Smooth muscle cell (in vitro differentiated cells): ENCODE measurements around the gene C10orf62. TPM values are rescaled to one million over a fixed set of nuclear protein-coding genes. Genes with fewer than 3 reads are reported as not detected.

Experiments used
- DNase-seq: peaks from one replicate; lab custom pipeline; 2025; ENCODE audit not compliant: unreplicated experiment; lab: John Stamatoyannopoulos, UW
- H2AFZ ChIP-seq: fragments of 200-600 bp; sonication (generic); 2 replicates; pipeline ENCODE4 v1.6.0; 2016; ENCODE audit warnings: antibody characterized with exemption, low read depth, mild to moderate bottlenecking
- H3F3A ChIP-seq: fragments of 200-600 bp; sonication (generic); 2 replicates; pipeline ENCODE4 v1.6.0; 2017; ENCODE audit warnings: antibody characterized with exemption, low read depth
- H3K27ac ChIP-seq: fragments of 200-600 bp; sonication (generic); 2 replicates; pipeline ENCODE4 v1.5.1; 2016; ENCODE audit warnings: low read depth, mild to moderate bottlenecking
- H3K27me3 ChIP-seq: fragments of 200-600 bp; sonication (generic); 2 replicates; pipeline ENCODE4 v1.6.1; 2016; ENCODE audit warnings: low read depth, mild to moderate bottlenecking
- H3K36me3 ChIP-seq: fragments of 200-600 bp; sonication (generic); 2 replicates; pipeline ENCODE4 v1.5.1; 2016; ENCODE audit warnings: low read depth
- H3K4me1 ChIP-seq: fragments of 200-600 bp; sonication (generic); 2 replicates; pipeline ENCODE4 v1.5.1; 2016; ENCODE audit warnings: low read depth
- H3K4me2 ChIP-seq: fragments of 200-600 bp; sonication (generic); 2 replicates; pipeline ENCODE4 v1.6.0; 2016; ENCODE audit warnings: mild to moderate bottlenecking
- H3K4me3 ChIP-seq: fragments of 200-600 bp; sonication (generic); 2 replicates; pipeline ENCODE4 v1.5.1; 2016; ENCODE audit warnings: mild to moderate bottlenecking
- H3K79me2 ChIP-seq: fragments of 200-600 bp; sonication (generic); 2 replicates; pipeline ENCODE4 v1.6.0; 2016; ENCODE audit warnings: low read depth, mild to moderate bottlenecking
- H3K9ac ChIP-seq: fragments of 200-600 bp; sonication (generic); 2 replicates; pipeline ENCODE4 v1.6.0; 2016; ENCODE audit warnings: low read depth
- H3K9me3 ChIP-seq: fragments of 200-600 bp; sonication (generic); replicated peaks from 2 replicates; pipeline ENCODE4 v1.5.1; 2016; ENCODE audit warnings: low read depth
- H4K20me1 ChIP-seq: fragments of 200-600 bp; sonication (generic); 2 replicates; pipeline ENCODE4 v1.6.0; 2016; ENCODE audit warnings: low read depth
- CTCF ChIP-seq: fragments of 200-600 bp; sonication (generic); IDR thresholded peaks from 2 replicates; pipeline ENCODE4 v1.5.1; 2017; ENCODE audit warnings: borderline replicate concordance, mild to moderate bottlenecking, antibody characterized with exemption; ENCODE audit not compliant: insufficient read depth, poor library complexity, severe bottlenecking
- WGBS: methylation state at CpG from one replicate; pipeline ENCODE4 v1.1.7; 2016; ENCODE audit warnings: low lambda C conversion rate; 5-methylcytosine and 5-hydroxymethylcytosine counted together
- polyA plus RNA-seq: library from polyadenylated mRNA; unstranded; fragments of >200 nt; fragmentation: Nextera tagmentation; extraction: Ambion mirVana; gene quantifications from 2 replicates; pipeline ENCODE4 v1.2.1, GENCODE V29; 2016
- total RNA-seq: library from RNA; depleted of rRNA; stranded (reverse); fragments of >200 nt; gene quantifications from 2 replicates; pipeline ENCODE4 v1.2.3, GENCODE V29; 2014

C10orf62 gene
- total and polyA plus RNA-seq, 2 experiments from 2014 or later: not detected

- no peak overlapping the region for H3K4me2 ChIP-seq
- H2AFZ ChIP-seq: no peak overlapping the region
- no peak for DNase-seq
- WGBS: 100% methylated on average over 4 of the region's 4 CpGs
- H4K20me1 ChIP-seq: no peaks in the 10 kb centered on the region
- no peak overlapping the region for H3K4me3 ChIP-seq
- no peak overlapping the region for H3K9ac ChIP-seq
- H3K79me2 ChIP-seq: no peaks in the 10 kb centered on the region
- H3K27ac ChIP-seq: no peak overlapping the region
- H3K36me3 ChIP-seq: no peaks in the 10 kb centered on the region
- H3K27me3 ChIP-seq: no peaks in the 10 kb centered on the region
- no peaks in the 10 kb centered on the region for H3F3A ChIP-seq
- no peaks in the 10 kb centered on the region for H3K4me1 ChIP-seq
- no peaks in the 10 kb centered on the region for H3K9me3 ChIP-seq
- no peak for TF ChIP-seq CTCF
These were observed 28.8 kb downstream of the C10orf62 start for GRCh38 chr10:97618285-97618684.

- no peaks in the 10 kb centered on the region for H4K20me1 ChIP-seq
- DNase-seq: no peak
- no peaks in the 10 kb centered on the region for H3K36me3 ChIP-seq
- no peaks in the 10 kb centered on the region for H3K79me2 ChIP-seq
- H3K27ac ChIP-seq: no peak overlapping the region
- no peaks in the 10 kb centered on the region for H3K27me3 ChIP-seq
- no peaks in the 10 kb centered on the region for H3K9me3 ChIP-seq
- H3K4me1 ChIP-seq: no peaks in the 10 kb centered on the region
- WGBS: over 99% methylated on average over 4 of the region's 4 CpGs
- TF ChIP-seq CTCF: no peak
- H3K4me2 ChIP-seq: no peak overlapping the region
- no peaks in the 10 kb centered on the region for H3F3A ChIP-seq
- H2AFZ ChIP-seq: no peak overlapping the region
- no peak overlapping the region for H3K4me3 ChIP-seq
- H3K9ac ChIP-seq: no peak overlapping the region
These were observed 29.2 kb downstream of the C10orf62 start for GRCh38 chr10:97618733-97619132.

GRCh38 chr10:97623277-97623676 lies 33.8 kb downstream of the C10orf62 start:
- no peak for DNase-seq
- Histone ChIP-seq H2AFZ (no peak overlapping the region), H3K4me2 (no peak overlapping the region), H3F3A (no peaks in the 10 kb centered on the region), H3K4me3 (no peak overlapping the region), H3K4me1 (no peaks in the 10 kb centered on the region), H4K20me1 (no peaks in the 10 kb centered on the region), H3K79me2 (no peaks in the 10 kb centered on the region), H3K9ac (no peak overlapping the region), H3K27ac (no peak overlapping the region), H3K36me3 (no peaks in the 10 kb centered on the region), H3K9me3 (no peaks in the 10 kb centered on the region), H3K27me3 (no peaks in the 10 kb centered on the region)
- 100% methylated on average over 1 of the region's 1 CpG for WGBS
- TF ChIP-seq CTCF: no peak

GRCh38 chr10:97627731-97628130 lies 38.2 kb downstream of the C10orf62 start:
- H3K79me2 ChIP-seq: peaks cover 12% of the 10 kb centered on the region
- no peak overlapping the region for H2AFZ ChIP-seq
- no peaks in the 10 kb centered on the region for H3K9me3 ChIP-seq
- 68% methylated on average over 4 of the region's 4 CpGs for WGBS
- no peak overlapping the region for H3K27ac ChIP-seq
- no peak overlapping the region for H3K4me3 ChIP-seq
- H3K27me3 ChIP-seq: no peaks in the 10 kb centered on the region
- H3K4me1 ChIP-seq: peaks cover 5% of the 10 kb centered on the region
- no peak for TF ChIP-seq CTCF
- H3K36me3 ChIP-seq: no peaks in the 10 kb centered on the region
- H3K4me2 ChIP-seq: no peak overlapping the region
- no peak overlapping the region for H3K9ac ChIP-seq
- H3F3A ChIP-seq: no peaks in the 10 kb centered on the region
- H4K20me1 ChIP-seq: no peaks in the 10 kb centered on the region
- no peak for DNase-seq
